SIG-M5 treated with dmso at 0.1 percent for 504 hours (cell line): Measurements from ENCODE around the gene CRHR1.

Experiments used
- DNase-seq: peaks from one replicate; lab custom pipeline; 2025; ENCODE audit not compliant: unreplicated experiment; lab: John Stamatoyannopoulos, UW

CRHR1 gene

DNA sequence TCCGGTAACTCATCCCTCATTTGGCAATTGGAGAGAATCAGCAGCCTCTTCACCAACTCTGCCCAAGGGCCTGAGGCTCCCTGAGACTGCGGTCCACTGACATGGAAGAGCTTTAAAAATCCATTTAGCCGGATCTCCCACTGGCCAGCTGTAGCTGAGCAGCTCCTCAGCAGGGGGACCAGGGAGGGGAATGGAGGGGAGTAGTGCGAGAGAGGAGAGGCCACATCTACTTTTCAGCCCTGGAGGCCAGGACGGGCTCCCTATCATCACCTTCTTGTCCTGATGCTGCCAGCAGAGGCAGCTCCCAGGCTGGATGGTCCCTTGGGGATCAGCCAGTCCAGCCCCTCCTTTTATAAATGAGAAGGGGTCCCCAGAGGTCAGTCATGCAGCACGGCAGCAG, 35.5 kb downstream of the CRHR1 start:
- DNase-seq = no peak

DNA sequence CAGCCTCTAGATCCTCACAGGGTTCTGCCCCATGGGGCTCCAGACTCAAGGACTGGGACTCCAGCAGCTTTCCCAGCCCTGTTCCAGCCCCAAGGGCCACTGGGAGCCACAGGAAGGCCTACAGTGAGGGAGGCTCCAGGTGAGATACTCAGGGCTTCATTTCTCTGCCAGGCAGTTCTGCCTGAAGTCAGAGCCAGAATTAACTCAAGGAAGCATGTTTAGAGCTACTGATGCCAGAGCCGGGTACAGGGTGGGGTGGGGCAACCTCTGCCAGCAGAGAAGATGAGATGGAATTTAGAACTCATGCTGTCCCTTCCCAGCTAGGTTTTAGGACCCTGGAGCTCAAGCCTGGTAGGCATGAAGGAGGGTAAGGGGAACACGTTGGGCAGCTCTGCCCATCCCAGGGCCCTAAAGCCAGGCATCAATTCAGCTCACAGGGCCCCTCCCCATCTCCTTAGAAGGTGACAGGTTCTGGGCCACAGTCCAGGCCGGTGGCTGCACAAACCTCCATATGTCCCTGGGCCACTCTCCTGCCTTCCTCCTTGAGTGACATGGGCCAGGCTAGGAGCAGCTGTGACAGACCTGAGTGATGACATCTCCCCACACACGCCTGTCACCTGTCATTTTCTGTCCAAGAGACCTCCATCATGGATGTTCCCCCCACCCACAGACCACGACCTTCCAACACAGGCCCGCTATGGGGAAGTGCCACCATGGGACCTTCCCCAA, 36.1 kb downstream of the CRHR1 start:
- DNase-seq = no peak

DNA sequence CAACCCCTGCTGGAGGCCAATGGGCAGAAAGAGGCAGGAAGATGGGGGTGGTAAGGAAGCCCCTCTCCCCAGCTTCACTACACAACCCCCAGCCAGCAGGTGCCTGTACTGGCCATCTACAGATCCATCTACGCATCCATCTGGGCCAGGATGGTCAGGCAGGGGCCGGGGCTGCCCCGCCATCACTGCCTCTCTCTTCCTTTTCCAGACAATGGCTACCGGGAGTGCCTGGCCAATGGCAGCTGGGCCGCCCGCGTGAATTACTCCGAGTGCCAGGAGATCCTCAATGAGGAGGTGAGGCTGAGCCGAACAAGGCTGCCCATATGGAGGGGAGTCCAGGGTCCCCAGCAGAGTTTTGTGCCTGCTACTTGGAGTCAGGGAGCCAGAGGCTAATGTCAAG, 37.0 kb downstream of the CRHR1 start:
- no peak for DNase-seq

DNA sequence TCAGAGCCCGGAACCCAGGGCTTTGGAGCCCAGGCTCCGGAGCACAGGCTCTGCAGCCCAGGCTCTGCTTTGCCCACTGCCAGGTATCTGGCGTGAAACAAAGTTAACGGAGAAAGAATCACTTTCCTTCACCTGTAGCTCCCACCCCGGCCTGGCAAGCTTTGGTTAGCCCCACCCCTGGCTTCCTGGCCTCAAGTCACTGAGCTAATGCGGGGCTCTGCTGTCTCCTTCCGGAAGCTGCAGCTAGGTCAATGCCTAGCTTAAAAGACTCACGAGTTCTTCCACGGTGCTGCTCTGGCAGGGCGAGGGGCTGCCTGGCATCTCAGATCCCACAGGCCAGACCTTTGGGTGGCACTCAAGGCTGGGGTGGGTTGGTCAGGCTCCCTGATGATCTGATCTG, 39.5 kb downstream of the CRHR1 start:
- DNase-seq = no peak

DNA sequence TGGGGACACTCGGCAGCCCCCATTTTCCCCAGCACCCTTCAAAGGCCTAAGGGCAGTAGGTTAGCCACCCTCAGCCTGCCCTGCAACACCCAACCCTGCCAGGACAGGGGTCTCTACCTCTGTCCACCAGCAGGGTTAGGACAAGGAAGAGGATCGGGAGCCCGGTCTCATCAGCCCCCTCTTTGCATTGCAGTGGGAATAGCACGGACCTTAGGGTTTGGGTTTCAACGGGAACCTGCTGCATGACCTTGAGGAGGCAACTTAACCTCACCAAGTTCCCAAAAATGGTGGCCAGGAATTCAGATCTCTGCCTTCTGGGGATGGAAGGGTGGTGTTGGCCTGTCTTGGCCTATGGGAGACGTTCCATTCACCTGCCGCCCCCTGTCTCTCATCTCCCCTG, 40.4 kb downstream of the CRHR1 start:
- no peak for DNase-seq

DNA sequence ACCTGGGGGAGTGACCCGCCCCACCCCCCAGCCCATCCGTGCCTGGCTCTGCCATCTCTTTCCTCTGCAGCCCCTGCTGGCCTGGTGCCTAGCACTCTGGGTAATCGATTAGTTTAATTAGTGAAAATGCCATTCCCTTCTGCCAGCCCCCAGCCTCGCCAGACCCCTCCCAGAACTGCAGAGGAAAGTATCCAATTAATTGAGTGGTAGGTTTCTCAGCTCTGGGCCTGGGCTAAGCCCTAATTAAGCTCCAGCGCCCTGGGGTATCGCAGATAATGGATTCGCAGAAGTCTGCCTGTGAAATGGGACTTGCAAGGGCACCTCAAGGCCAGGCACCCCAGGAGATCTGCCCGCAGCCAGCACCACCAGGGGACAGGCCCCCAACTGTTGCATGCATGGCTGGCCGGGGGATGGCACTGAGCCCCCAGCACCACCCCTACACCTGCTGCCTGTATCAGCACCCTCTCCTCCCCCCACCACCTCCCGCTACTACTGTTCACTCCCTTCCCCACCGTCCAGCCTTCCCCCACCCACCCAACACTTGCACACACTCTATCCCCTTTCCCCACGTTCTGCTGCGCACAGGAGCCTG, 40.9 kb downstream of the CRHR1 start:
- DNase-seq = no peak

DNA sequence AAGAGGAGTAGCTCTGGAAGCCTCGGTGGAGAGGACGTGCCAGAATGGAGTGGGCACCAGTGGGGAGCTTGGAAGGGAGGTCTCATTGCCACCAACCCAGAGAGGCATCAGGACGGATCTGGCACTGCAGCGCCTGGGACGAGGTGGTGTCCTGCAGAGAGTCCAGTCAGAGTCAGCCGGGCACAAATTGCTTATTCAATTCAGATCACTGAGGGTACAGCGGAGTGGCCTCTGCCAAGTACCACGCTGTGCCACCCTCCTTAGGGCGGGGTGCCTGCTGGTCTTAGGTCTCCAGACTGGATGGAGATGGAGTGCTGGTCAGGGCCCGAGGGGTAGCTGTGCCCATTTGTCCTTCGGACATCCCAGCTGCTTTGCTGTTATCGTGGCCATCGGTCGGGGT, 41.7 kb downstream of the CRHR1 start:
- DNase-seq = no peak

DNA sequence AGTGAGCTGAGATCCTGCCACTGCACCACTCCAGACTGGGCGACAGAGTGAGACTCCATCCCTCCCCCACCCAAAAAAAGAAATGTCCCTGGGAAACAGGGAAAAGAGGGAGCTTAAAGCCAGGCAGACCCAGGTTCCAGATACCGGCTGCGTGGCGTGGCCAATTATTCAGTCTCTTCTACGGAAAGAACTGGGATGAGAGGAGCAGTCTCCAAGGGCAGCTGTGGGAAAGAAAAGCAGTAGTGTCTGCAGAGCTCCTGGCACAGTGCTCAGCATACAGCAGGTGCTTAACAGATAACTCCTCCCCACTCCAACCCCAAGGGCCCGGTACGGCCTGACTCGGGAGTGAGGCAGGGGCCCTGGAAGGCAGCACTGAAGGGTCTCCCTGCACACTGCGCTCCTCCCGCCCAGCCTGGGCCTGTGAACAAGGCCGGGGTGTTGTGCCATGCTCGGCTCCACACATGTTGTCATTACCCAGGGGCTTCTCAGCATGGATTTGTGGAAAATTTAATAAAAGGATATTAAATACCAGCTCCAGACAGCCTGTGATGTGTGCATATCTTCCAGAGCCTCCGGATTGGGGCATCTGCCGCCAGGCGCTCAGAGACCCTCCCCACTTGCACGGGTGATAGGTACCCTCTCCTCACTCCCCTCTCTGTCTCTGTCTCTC, 42.9 kb downstream of the CRHR1 start:
- no peak for DNase-seq

DNA sequence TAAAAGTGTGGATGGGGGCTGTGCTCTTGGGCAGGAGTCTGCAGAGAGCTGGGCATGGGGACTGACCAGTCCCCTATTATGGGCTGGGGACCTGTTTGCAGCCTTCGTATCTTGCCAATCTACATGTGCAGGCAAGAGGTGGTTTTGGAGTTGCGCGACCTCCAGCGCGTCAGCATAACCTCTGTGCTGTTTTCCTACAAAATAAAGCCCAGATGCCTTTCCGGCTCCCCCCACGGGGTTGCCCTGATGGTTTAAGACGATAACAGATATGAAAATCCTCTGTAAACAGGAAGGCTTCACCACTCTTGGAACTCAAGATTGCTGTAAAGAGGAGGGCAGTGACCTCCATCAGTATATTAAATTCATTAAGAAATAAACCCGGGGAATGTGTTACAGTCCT, 44.1 kb downstream of the CRHR1 start:
- no peak for DNase-seq

DNA sequence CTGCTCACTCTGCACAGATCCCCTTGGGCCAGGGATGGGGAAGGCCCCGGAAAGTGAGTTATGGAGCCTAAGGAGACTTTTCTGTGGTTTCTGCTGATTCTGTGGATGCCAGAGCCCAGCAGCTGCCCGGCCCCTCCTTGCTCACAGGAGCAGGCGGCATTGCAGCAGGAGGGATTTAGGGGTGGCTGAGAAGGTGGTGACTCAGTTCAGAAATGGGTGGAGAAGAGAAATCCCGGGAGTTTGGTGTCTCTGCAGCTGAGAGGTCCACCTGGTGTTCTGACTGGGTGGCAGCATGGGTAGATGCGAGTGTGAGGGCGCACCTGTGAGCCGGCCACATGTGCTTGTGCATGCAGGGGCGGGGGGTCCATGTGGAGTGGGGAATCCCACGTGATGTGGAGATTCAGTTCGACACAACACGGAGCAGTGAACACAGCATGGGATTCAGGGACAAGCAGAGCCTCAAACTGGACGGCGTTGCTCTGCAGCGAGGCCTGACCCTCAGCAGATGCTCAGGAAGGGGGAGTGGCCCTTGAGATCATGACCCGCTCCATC, 44.5 kb downstream of the CRHR1 start:
- DNase-seq = no peak

DNA sequence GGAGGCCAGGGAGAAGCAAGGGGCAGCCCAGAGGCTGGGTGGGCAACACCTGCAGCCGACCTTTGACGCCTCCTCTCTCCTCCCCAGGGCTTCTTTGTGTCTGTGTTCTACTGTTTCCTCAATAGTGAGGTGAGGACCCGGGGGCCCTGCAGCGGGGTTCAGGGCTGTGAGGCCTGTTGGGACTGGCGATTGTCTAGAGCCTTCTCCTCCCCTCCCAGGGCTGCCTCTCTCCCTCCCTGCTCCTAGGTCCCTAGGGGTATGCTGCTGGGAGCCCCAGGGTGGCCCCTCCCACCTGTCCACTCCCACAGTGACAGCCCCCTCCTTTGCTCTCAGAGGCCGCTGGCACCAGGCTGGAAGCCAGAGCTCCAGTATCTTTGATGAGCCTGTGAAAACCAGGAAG, 49.8 kb downstream of the CRHR1 start:
- no peak for DNase-seq

DNA sequence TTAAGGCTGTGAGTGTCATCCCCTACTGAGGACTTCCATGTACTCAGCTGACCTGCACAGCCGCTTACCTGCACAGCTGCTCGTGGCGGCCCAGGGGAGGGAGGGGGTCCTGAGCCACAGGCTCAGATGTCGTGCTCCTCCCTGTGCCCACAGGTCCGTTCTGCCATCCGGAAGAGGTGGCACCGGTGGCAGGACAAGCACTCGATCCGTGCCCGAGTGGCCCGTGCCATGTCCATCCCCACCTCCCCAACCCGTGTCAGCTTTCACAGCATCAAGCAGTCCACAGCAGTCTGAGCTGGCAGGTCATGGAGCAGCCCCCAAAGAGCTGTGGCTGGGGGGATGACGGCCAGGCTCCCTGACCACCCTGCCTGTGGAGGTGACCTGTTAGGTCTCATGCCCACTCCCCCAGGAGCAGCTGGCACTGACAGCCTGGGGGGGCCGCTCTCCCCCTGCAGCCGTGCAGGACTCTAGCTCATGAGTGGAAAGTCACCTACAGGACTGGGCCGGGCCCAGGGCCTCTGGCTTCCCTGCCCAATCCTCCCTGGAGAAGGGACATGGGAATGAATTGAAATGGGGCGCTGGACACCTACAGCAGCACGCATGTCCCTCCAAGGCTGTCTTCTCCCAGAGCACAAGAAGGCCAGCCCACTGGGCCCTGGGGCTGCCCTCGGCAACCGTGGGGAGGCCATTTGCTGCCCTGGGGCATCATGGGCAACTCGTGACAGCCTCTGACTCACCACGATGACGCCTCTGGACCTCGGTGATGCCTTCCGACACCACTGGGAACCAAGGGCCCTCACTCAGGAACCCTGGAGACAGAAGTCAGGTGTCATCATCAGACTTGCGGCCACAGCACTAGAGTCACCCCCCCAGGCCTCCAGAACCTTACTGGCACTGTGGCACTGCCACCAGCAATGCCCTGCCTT, 50.6 kb downstream of the CRHR1 start:
- DNase-seq = no peak

DNA sequence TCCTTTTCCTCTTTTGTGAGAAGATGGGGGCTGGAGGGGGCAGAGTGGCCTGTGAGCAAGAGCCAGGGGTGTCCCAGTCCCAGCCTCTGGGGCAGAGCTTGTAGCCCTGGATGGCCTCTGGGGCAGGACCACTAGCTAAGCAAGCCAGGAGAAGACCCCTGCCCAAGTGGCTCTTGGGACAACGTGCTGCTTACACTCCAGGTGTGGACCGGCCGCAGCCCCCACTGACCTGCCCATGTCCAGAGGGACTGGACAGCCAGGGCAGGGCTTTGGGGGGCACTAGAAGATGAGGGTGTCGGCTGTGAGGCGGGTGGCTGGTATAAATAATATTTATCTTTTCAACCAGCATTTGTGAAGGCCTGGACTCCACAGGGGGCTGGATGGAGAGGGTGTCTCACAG, 51.4 kb downstream of the CRHR1 start:
- no peak for DNase-seq

DNA sequence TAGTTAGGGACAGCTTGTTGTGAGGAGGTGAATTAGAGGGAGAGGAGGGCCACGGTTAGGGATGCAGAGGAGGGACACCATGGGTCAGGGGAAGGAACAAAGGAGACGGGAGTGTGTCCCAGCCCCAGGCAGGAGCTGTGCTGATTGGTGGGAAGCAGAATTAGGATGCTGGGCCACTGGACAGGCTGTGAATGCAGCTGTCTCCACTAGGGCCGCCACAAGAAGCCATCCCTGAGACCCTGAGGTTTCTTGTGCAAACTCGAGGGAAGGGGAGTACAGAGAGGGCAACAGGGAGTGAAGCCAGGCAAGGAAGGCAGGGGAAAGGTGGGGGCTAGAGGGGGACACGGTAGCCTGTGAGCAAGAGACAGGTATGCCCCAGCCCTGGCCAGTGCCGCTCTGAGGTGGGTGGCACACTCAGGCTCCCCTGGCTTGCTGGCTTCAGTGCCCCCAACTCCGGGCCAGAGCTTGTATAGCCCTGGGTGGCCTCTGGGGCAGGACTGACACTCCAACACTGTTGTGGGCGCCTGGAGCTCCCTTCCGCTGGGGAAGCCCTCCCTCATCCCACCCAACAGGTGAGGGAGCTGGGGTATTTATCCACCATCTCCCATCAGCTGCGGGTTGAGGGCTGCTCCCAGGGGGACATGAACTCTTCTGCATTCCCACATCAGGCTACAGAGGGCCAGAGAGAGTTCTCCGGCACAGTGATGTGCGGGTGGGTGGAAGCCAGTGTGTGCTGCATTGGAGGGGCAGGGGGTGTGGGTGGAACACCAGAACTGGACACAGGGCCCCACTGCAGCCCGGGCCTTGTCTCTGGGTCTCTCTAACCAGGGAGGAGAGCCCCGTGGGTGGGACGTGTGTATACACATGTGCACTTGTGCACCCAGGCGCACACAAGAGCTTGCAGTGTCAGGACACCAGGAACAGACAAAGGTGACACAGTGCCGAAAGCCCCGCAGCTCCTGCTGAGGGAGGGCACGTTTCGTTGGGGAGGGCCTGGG, 52.2 kb downstream of the CRHR1 start:
- DNase-seq = no peak

DNA sequence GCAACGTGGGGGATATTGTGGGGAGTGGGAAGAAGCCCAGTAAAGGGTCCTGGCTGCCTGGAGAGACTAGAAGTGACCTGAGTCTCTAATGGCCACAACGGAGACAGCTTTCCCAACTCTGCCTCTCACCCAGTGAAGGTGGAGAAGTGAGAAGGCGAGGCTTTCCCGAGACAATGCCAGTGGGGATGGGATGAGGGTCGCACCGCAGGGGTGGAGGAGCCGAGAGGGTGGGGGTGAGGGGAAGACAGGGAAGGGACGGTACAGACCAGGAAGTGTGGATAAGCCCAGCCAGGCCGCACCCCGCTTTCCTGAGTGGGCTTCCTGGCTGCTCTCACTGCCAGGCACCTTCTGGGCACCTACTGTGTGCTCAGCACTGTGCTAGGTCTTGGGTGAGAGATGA, 53.1 kb downstream of the CRHR1 start:
- DNase-seq = no peak

DNA sequence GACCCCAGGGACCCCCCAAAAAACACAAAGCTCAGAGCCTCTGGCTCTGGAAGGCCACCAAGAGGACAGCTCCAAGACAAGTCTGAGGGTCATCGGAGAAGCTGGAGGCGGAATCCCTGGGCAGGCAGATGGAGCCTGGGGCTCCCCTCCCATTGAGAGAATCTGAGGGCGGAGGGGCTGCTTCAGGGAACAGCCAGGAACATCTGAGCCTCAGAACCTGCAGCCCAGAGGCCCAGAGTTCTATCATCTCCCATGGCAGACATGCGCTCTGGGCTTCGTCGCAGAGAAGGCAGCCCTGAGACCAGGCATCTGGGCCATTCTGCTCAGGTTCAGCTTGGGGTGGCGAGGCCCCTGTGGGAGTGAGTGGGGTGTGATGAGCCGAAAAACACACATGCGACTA, 53.5 kb downstream of the CRHR1 start:
- no peak for DNase-seq

DNA sequence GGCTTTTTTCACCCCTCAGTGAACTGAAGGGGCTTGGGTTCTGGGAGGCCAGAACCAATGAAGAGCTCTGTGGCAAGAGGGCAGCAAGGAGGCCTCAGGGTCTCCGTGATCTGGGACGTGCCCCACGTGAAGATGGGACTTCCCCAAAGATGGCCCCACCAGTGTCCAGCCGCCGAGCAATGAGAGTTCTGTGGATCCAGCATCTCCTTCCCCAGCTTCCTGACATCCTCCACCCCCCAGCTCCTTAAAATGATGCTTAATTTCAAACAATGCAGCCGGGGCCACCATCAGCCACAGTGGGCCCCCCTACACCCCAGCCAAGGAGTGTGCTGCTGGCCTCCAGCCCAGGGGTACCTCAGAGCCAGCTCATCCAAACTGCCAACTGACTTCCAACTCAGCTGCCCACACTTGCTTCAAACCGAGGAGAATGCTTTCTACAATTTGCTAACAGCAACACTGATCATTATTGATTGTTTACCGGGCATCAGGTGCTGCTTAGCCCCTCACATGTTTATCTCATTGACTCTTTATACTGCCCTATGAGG, 54.7 kb downstream of the CRHR1 start:
- DNase-seq = no peak

DNA sequence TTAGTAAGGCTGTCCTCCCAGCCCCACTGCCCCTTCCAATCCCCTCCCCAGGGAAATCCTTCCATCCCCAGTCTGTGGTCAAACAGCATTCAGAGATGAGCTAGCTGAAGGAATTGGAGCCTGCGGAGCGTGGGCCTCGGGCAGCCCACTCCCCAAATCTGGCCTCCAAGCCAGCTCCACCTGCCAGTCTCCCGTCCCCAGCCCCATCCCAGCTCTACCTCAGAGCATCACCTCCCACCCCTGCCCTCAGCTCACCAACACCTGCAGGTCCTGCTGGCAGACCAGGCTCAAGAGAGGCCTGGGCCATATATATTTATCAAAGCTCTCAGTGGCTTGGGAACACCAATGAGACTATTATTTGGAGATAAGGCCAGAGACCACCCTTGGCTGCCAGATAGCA, 55.3 kb downstream of the CRHR1 start:
- DNase-seq = no peak

DNA sequence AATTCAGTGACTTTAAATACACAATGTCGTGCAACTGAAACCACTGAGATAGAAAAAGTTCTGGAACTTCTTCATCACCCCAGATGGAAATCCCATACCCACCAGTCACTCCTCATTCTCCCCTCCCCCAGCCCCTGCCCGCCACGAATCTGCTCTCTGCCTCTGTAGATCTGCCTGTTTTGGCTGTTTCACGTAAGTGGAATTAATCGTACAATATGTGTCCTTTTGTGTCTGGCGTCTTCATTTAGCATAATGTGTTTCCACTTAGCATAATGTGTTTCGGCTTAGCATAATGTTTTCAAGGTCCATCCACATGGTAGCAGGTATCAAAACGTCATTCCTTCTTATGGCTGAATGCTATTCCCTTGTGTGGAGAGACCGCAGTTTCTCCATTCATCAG, 57.1 kb downstream of the CRHR1 start:
- no peak for DNase-seq
